HepG2 (cell line): Measurements from ENCODE around the gene ENTPD6. TPM values are rescaled to one million over a fixed set of nuclear protein-coding genes. Genes with fewer than 3 reads are reported as not detected.

Experiments
- BCL6 ChIP-seq: IDR thresholded peaks from 2 replicates; pipeline ENCODE4 v1.6.1; 2016; ENCODE audit warnings: missing genetic modification reagents, missing compliant biosample characterization
- HIVEP1 ChIP-seq: sonication (generic); formaldehyde crosslinking; IDR thresholded peaks from 2 replicates; pipeline ENCODE4 v1.4.0; 2020; ENCODE audit warnings: mild to moderate bottlenecking, missing genetic modification reagents
- NAIF1 ChIP-seq: sonication (generic); formaldehyde crosslinking; IDR thresholded peaks from 2 replicates; pipeline ENCODE4 v1.5.0; 2020; ENCODE audit warnings: mild to moderate bottlenecking, missing genetic modification reagents, borderline replicate concordance
- NFE2L1 ChIP-seq: sonication (generic); formaldehyde crosslinking; IDR thresholded peaks from 2 replicates; pipeline ENCODE4 v1.4.0; 2020; ENCODE audit warnings: missing genetic modification reagents, mild to moderate bottlenecking, borderline replicate concordance
- NONO ChIP-seq, 2 experiments: fragments of 450-650 bp in 1 of 2; sonication (generic) in 1 of 2; formaldehyde crosslinking in 1 of 2; IDR thresholded peaks in 1 of 2; conservative IDR thresholded peaks in 1 of 2; 2 replicates each; pipeline versions ENCODE4 v1.6.1 to v1.8.0; 2017 to 2022; ENCODE audit warnings: mild to moderate bottlenecking in 1 of 2, missing genetic modification reagents in 1 of 2, moderate library complexity in 1 of 2
- TSC22D2 ChIP-seq: sonication (generic); formaldehyde crosslinking; IDR thresholded peaks from 2 replicates; pipeline ENCODE4 v1.5.1; 2020; ENCODE audit warnings: missing genetic modification reagents, mild to moderate bottlenecking, borderline replicate concordance
- ZNF234 ChIP-seq: sonication (generic); formaldehyde crosslinking; conservative IDR thresholded peaks from 2 replicates; pipeline ENCODE4 v1.5.1; 2020; ENCODE audit warnings: mild to moderate bottlenecking, missing genetic modification reagents
- ZNF235 ChIP-seq: sonication (generic); formaldehyde crosslinking; IDR thresholded peaks from 2 replicates; pipeline ENCODE4 v1.8.1; 2023; ENCODE audit warnings: mild to moderate bottlenecking, missing genetic modification reagents, borderline replicate concordance
- ZNF264 ChIP-seq: sonication (generic); formaldehyde crosslinking; IDR thresholded peaks from 2 replicates; pipeline ENCODE4 v1.4.0; 2020; ENCODE audit warnings: missing genetic modification reagents
- ZNF296 ChIP-seq: sonication (generic); formaldehyde crosslinking; conservative IDR thresholded peaks from 2 replicates; pipeline ENCODE4 v1.5.0; 2020; ENCODE audit warnings: mild to moderate bottlenecking, missing genetic modification reagents
- ZNF333 ChIP-seq: sonication (generic); formaldehyde crosslinking; IDR thresholded peaks from 2 replicates; pipeline ENCODE4 v1.4.0; 2020; ENCODE audit warnings: mild to moderate bottlenecking, missing genetic modification reagents, borderline replicate concordance
- ZNF34 ChIP-seq: sonication (generic); formaldehyde crosslinking; IDR thresholded peaks from 2 replicates; pipeline ENCODE4 v1.4.0; 2020; ENCODE audit warnings: mild to moderate bottlenecking, missing genetic modification reagents, borderline replicate concordance
- ZNF768 ChIP-seq: sonication (generic); formaldehyde crosslinking; IDR thresholded peaks from 2 replicates; pipeline ENCODE4 v1.4.0; 2020; ENCODE audit warnings: missing genetic modification reagents
- ZNF776 ChIP-seq: sonication (generic); formaldehyde crosslinking; IDR thresholded peaks from 2 replicates; pipeline ENCODE4 v1.4.0; 2020; ENCODE audit warnings: mild to moderate bottlenecking, missing genetic modification reagents
- ZNF879 ChIP-seq: sonication (generic); formaldehyde crosslinking; IDR thresholded peaks from 2 replicates; pipeline ENCODE4 v1.8.1; 2023; ENCODE audit warnings: missing genetic modification reagents
- ZNF891 ChIP-seq: sonication (generic); formaldehyde crosslinking; IDR thresholded peaks from 2 replicates; pipeline ENCODE4 v1.5.0; 2020; ENCODE audit warnings: mild to moderate bottlenecking, missing genetic modification reagents
- polyA plus RNA-seq, 8 experiments: library from polyadenylated mRNA; depleted of rRNA in 3 of 8; stranded (reverse) in 7 of 8; unstranded in 1 of 8; fragments of >200 nt; fragmentation: Illumina TruSeq in 4 of 8; extraction: Trizol in 4 of 8; gene quantifications; 2 replicates each; pipeline versions ENCODE4 v1.2.1 to v1.2.3, GENCODE V29; 2011 to 2016; ENCODE audit warnings: low read depth in 4 of 8, missing spikeins in 1 of 8, mixed read lengths in 1 of 8; ENCODE audit not compliant: insufficient read depth in 1 of 8
- total RNA-seq, 5 experiments: library from RNA; depleted of rRNA; stranded (reverse); fragments of >200 nt; fragmentation: Illumina TruSeq; extraction: Trizol; gene quantifications; 2 replicates each; pipeline ENCODE4 v1.2.3, GENCODE V29; 2016; ENCODE audit warnings: low read depth in 1 of 5
- TF ChIP-seq, protein P1 (sequence below): sonication (generic); formaldehyde crosslinking; IDR thresholded peaks from 2 replicates; pipeline ENCODE4 v1.4.0; 2020; ENCODE audit warnings: missing genetic modification reagents, borderline replicate concordance
- TF ChIP-seq, protein P2 (sequence below): sonication (generic); formaldehyde crosslinking; IDR thresholded peaks from 2 replicates; pipeline ENCODE4 v1.4.0; 2020; ENCODE audit warnings: missing genetic modification reagents
- TF ChIP-seq, protein P3 (sequence below): sonication (generic); formaldehyde crosslinking; IDR thresholded peaks from 2 replicates; pipeline ENCODE4 v1.4.0; 2020; ENCODE audit warnings: missing genetic modification reagents

Gene ENTPD6
- total and polyA plus RNA-seq, 2 of the 13 experiments (the other 11 are each of a cell fraction or from before 2014, with no cell fraction given), result 164 to 172 TPM

DNA sequence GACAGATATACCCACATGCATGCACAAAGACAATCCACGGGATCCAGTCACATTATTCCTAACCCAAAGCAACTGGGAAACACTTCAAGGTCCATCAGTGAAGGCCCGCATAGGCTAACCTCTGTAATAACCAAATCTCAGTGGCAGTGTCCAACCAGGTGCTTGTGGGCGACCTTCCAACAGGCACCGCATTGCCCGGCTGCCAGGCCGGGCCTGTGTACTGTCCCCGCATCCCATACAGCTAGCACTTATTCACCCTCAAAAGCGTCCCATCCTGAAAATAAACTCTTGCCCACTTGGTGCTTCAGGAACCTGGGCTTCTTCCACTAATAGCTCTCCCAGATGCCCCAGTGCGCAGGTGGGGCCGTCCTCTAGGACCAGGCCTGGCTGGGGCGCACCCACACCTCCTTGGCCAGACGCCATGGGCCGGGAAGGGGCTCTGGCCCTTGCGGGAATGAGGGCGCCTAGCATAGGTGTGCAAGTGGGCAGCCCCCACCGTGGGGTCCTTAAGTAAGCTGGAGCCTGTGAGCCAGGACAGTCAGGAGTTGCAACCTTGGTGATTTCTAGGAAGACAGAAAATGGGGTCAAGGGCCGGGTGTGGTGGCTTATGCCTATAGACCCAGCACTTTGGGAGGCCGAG lies 1.1 kb upstream of the ENTPD6 start (continued):
- TF ChIP-seq BCL6 (CRISPR knock-in tag) (no peak), ZNF879 (CRISPR knock-in tag) (0 out of 2 replicates have a peak, but pooled peaks have one; percentile 26), ZNF235 (CRISPR knock-in tag) (no peak), ZNF234 (CRISPR knock-in tag) (no peak), ZNF264 (CRISPR knock-in tag) (no peak), NFE2L1 (CRISPR knock-in tag) (peak; percentile 42; the same call in 1 of the 2 replicates), ZNF776 (CRISPR knock-in tag) (no peak), HIVEP1 (CRISPR knock-in tag) (peak; percentile 75; the same call in 1 of the 2 replicates), NONO (IDR thresholded peaks at IDR 0.05) (no peak), NONO (CRISPR knock-in tag; conservative IDR thresholded peaks at IDR 0.05) (no peak), ZNF768 (CRISPR knock-in tag) (peak; percentile 63; the same call in 1 of the 2 replicates), ZNF891 (CRISPR knock-in tag) (peak; percentile 57; the same call in 1 of the 2 replicates), NAIF1 (no peak), ZNF296 (CRISPR knock-in tag) (0 out of 2 replicates have a peak, but pooled peaks have one; percentile 25), ZNF333 (CRISPR knock-in tag) (peak; percentile 41; the same call in 1 of the 2 replicates), ZNF34 (CRISPR knock-in tag) (peak; percentile 9; the same call in 1 of the 2 replicates), TSC22D2 (CRISPR knock-in tag) (no peak)
- TF ChIP-seq, protein P1, sequence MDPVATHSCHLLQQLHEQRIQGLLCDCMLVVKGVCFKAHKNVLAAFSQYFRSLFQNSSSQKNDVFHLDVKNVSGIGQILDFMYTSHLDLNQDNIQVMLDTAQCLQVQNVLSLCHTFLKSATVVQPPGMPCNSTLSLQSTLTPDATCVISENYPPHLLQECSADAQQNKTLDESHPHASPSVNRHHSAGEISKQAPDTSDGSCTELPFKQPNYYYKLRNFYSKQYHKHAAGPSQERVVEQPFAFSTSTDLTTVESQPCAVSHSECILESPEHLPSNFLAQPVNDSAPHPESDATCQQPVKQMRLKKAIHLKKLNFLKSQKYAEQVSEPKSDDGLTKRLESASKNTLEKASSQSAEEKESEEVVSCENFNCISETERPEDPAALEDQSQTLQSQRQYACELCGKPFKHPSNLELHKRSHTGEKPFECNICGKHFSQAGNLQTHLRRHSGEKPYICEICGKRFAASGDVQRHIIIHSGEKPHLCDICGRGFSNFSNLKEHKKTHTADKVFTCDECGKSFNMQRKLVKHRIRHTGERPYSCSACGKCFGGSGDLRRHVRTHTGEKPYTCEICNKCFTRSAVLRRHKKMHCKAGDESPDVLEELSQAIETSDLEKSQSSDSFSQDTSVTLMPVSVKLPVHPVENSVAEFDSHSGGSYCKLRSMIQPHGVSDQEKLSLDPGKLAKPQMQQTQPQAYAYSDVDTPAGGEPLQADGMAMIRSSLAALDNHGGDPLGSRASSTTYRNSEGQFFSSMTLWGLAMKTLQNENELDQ (CRISPR knock-in tag), result 0 out of 2 replicates have a peak, but pooled peaks have one; percentile 3
- TF ChIP-seq, protein P2, sequence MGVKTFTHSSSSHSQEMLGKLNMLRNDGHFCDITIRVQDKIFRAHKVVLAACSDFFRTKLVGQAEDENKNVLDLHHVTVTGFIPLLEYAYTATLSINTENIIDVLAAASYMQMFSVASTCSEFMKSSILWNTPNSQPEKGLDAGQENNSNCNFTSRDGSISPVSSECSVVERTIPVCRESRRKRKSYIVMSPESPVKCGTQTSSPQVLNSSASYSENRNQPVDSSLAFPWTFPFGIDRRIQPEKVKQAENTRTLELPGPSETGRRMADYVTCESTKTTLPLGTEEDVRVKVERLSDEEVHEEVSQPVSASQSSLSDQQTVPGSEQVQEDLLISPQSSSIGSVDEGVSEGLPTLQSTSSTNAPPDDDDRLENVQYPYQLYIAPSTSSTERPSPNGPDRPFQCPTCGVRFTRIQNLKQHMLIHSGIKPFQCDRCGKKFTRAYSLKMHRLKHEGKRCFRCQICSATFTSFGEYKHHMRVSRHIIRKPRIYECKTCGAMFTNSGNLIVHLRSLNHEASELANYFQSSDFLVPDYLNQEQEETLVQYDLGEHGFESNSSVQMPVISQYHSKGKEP (CRISPR knock-in tag), result no peak
- TF ChIP-seq, protein P3, sequence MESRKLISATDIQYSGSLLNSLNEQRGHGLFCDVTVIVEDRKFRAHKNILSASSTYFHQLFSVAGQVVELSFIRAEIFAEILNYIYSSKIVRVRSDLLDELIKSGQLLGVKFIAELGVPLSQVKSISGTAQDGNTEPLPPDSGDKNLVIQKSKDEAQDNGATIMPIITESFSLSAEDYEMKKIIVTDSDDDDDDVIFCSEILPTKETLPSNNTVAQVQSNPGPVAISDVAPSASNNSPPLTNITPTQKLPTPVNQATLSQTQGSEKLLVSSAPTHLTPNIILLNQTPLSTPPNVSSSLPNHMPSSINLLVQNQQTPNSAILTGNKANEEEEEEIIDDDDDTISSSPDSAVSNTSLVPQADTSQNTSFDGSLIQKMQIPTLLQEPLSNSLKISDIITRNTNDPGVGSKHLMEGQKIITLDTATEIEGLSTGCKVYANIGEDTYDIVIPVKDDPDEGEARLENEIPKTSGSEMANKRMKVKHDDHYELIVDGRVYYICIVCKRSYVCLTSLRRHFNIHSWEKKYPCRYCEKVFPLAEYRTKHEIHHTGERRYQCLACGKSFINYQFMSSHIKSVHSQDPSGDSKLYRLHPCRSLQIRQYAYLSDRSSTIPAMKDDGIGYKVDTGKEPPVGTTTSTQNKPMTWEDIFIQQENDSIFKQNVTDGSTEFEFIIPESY (CRISPR knock-in tag), result peak; percentile 1; the same call in 1 of the 2 replicates
- TF ChIP-seq, all 625 proteins: peak for 13
